Neural cell (in vitro differentiated cells): ENCODE results near the gene NSA2. TPM values are rescaled to one million over a fixed set of nuclear protein-coding genes. Genes with fewer than 3 reads are reported as not detected.

Experiments used
- H2AFZ ChIP-seq: fragments of 200-600, 300-800 bp; sonication (generic), shearing (Covaris generic); 2 replicates; pipeline ENCODE4 v1.6.0; 2014; ENCODE audit warnings: low read depth, mild to moderate bottlenecking, antibody characterized with exemption, low read length, moderate library complexity
- H3F3A ChIP-seq: fragments of 200-600 bp; shearing (Covaris generic); 2 replicates; pipeline ENCODE4 v1.6.1; 2016; ENCODE audit warnings: mild to moderate bottlenecking, moderate library complexity, mixed read lengths, antibody characterized with exemption, low read length; ENCODE audit not compliant: insufficient read depth, poor library complexity, severe bottlenecking
- H3K27ac ChIP-seq: fragments of 200-600, 300-800 bp; sonication (generic), shearing (Covaris generic); 2 replicates; pipeline ENCODE4 v1.5.1; 2014; ENCODE audit warnings: mild to moderate bottlenecking, low read length, moderate library complexity
- H3K27me3 ChIP-seq: fragments of 300-800, 200-600 bp; sonication (generic), shearing (Covaris generic); 2 replicates; pipeline ENCODE4 v1.6.0; 2014; ENCODE audit warnings: mild to moderate bottlenecking, low read depth, low read length, moderate library complexity; ENCODE audit not compliant: insufficient read depth
- H3K36me3 ChIP-seq: fragments of 300-800, 200-600 bp; sonication (generic), shearing (Covaris generic); 2 replicates; pipeline ENCODE4 v1.5.1; 2014; ENCODE audit warnings: mild to moderate bottlenecking, antibody characterized with exemption, low read length, moderate library complexity; ENCODE audit not compliant: insufficient read depth
- H3K4me2 ChIP-seq: fragments of 300-800, 200-600 bp; sonication (generic), shearing (Covaris generic); 2 replicates; pipeline ENCODE4 v1.6.0; 2014; ENCODE audit warnings: mild to moderate bottlenecking, low read length
- H3K4me3 ChIP-seq: fragments of 300-800, 200-600 bp; sonication (generic), shearing (Covaris generic); 2 replicates; pipeline ENCODE4 v1.5.1; 2014; ENCODE audit warnings: mild to moderate bottlenecking, low read length, moderate library complexity
- H3K79me2 ChIP-seq: fragments of 200-600 bp; shearing (Covaris generic); replicated peaks from 2 replicates; pipeline ENCODE4 v1.6.0; 2014; ENCODE audit warnings: mild to moderate bottlenecking, low read length, moderate library complexity; ENCODE audit not compliant: insufficient read depth
- H3K9ac ChIP-seq: fragments of 300-800, 200-600 bp; sonication (generic), shearing (Covaris generic); 2 replicates; pipeline ENCODE4 v1.6.1; 2016; ENCODE audit warnings: mild to moderate bottlenecking, low read length, mixed read lengths
- H3K9me2 ChIP-seq: fragments of 200-600 bp; shearing (Covaris generic); 2 replicates; pipeline ENCODE4 v1.6.1; 2016; ENCODE audit warnings: mild to moderate bottlenecking, low read length, mixed read lengths; ENCODE audit not compliant: insufficient read depth
- H3K9me3 ChIP-seq: fragments of 200-600, 300-800 bp; sonication (generic), shearing (Covaris generic); 2 replicates; pipeline ENCODE4 v1.6.1; 2016; ENCODE audit warnings: mild to moderate bottlenecking, mixed run types, low read length, moderate library complexity, mixed read lengths
- H4K20me1 ChIP-seq: fragments of 200-600 bp; shearing (Covaris generic); 2 replicates; pipeline ENCODE4 v1.6.1; 2016; ENCODE audit warnings: mild to moderate bottlenecking, mixed run types; ENCODE audit not compliant: insufficient read depth
- EP300 ChIP-seq: fragments of 450-650 bp; conservative IDR thresholded peaks from 2 replicates; pipeline ENCODE4 v1.6.1; 2014; ENCODE audit warnings: antibody characterized with exemption, mild to moderate bottlenecking, moderate library complexity; ENCODE audit not compliant: poor library complexity, severe bottlenecking
- EZH2 ChIP-seq: fragments of 200-600, 300-800 bp; shearing (Covaris generic), sonication (generic); IDR thresholded peaks from 2 replicates; pipeline ENCODE4 v1.6.1; 2014; ENCODE audit warnings: antibody characterized with exemption, low read length, borderline replicate concordance, mild to moderate bottlenecking; ENCODE audit not compliant: insufficient read depth, poor library complexity, severe bottlenecking
- MXI1 ChIP-seq: fragments of 450-650 bp; conservative IDR thresholded peaks from 2 replicates; pipeline ENCODE4 v1.6.1; 2014; ENCODE audit warnings: antibody characterized with exemption, mild to moderate bottlenecking; ENCODE audit not compliant: poor library complexity, severe bottlenecking
- POLR2AphosphoS5 ChIP-seq: IDR thresholded peaks from 2 replicates; pipeline ENCODE4 v1.6.1; 2012
- RAD21 ChIP-seq: fragments of 450-650 bp; conservative IDR thresholded peaks from 2 replicates; pipeline ENCODE4 v1.6.1; 2014; ENCODE audit warnings: antibody characterized with exemption, mild to moderate bottlenecking, moderate library complexity
- SMC3 ChIP-seq: fragments of 450-650 bp; conservative IDR thresholded peaks from 2 replicates; pipeline ENCODE4 v1.6.1; 2014; ENCODE audit warnings: antibody characterized with exemption, mild to moderate bottlenecking, moderate library complexity; ENCODE audit not compliant: poor library complexity
- TAF1 ChIP-seq: IDR thresholded peaks from 2 replicates; pipeline ENCODE4 v1.6.1; 2012; ENCODE audit warnings: low read depth
- polyA plus RNA-seq: library from polyadenylated mRNA; depleted of rRNA; stranded (reverse); fragments of >200 nt; gene quantifications from 2 replicates; pipeline ENCODE4 v1.2.3, GENCODE V29; 2014
- TF ChIP-seq, protein P1 (sequence below): IDR thresholded peaks from 2 replicates; pipeline ENCODE4 v1.6.1; 2012; ENCODE audit warnings: borderline replicate concordance
- TF ChIP-seq, protein P2 (sequence below): fragments of 450-650 bp; IDR thresholded peaks from 2 replicates; pipeline ENCODE4 v1.5.1; 2014; ENCODE audit warnings: antibody characterized with exemption, mild to moderate bottlenecking, moderate library complexity; ENCODE audit not compliant: poor library complexity, severe bottlenecking

NSA2 gene
- polyA plus RNA-seq, 1 donor from 2014 or later, result 164 TPM

DNA sequence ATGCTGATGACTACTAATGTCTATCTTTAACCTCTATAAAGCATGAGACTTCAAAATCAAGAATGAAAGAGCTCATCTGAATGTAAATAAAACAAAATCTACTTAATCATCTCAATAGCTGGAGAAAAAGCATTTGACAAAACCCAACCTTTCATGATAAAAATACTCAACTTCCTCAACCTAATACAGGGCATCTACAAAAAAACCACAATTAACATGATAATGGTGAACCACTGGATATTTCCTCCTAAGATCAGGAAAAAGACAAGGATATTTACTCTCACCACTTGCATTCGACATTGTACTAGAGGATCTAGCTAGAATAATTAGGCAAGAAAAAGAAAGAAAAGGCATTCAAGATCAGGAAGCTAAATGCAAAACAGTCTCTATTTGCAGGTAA is 49.8 kb downstream of the NSA2 start:
- no peak overlapping the region for H3K4me3 ChIP-seq
- H3K79me2 ChIP-seq, result no peaks in the 10 kb centered on the region
- no peaks in the 10 kb centered on the region for H3K27me3 ChIP-seq
- H3K27ac ChIP-seq, result no peak overlapping the region
- H2AFZ ChIP-seq, result no peak overlapping the region
- no peaks in the 10 kb centered on the region for H3K9me3 ChIP-seq
- H3K36me3 ChIP-seq, result no peaks in the 10 kb centered on the region
- H3K9ac ChIP-seq, result no peak overlapping the region
- TF ChIP-seq, protein P1, sequence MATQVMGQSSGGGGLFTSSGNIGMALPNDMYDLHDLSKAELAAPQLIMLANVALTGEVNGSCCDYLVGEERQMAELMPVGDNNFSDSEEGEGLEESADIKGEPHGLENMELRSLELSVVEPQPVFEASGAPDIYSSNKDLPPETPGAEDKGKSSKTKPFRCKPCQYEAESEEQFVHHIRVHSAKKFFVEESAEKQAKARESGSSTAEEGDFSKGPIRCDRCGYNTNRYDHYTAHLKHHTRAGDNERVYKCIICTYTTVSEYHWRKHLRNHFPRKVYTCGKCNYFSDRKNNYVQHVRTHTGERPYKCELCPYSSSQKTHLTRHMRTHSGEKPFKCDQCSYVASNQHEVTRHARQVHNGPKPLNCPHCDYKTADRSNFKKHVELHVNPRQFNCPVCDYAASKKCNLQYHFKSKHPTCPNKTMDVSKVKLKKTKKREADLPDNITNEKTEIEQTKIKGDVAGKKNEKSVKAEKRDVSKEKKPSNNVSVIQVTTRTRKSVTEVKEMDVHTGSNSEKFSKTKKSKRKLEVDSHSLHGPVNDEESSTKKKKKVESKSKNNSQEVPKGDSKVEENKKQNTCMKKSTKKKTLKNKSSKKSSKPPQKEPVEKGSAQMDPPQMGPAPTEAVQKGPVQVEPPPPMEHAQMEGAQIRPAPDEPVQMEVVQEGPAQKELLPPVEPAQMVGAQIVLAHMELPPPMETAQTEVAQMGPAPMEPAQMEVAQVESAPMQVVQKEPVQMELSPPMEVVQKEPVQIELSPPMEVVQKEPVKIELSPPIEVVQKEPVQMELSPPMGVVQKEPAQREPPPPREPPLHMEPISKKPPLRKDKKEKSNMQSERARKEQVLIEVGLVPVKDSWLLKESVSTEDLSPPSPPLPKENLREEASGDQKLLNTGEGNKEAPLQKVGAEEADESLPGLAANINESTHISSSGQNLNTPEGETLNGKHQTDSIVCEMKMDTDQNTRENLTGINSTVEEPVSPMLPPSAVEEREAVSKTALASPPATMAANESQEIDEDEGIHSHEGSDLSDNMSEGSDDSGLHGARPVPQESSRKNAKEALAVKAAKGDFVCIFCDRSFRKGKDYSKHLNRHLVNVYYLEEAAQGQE, result no peak
- TF ChIP-seq, protein P2, sequence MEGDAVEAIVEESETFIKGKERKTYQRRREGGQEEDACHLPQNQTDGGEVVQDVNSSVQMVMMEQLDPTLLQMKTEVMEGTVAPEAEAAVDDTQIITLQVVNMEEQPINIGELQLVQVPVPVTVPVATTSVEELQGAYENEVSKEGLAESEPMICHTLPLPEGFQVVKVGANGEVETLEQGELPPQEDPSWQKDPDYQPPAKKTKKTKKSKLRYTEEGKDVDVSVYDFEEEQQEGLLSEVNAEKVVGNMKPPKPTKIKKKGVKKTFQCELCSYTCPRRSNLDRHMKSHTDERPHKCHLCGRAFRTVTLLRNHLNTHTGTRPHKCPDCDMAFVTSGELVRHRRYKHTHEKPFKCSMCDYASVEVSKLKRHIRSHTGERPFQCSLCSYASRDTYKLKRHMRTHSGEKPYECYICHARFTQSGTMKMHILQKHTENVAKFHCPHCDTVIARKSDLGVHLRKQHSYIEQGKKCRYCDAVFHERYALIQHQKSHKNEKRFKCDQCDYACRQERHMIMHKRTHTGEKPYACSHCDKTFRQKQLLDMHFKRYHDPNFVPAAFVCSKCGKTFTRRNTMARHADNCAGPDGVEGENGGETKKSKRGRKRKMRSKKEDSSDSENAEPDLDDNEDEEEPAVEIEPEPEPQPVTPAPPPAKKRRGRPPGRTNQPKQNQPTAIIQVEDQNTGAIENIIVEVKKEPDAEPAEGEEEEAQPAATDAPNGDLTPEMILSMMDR, result no peak
- TF ChIP-seq EP300 (no peak), TAF1 (no peak), POLR2AphosphoS5 (no peak), EZH2 (no peak), MXI1 (no peak), RAD21 (no peak), SMC3 (no peak)
- H4K20me1 ChIP-seq, result no peaks in the 10 kb centered on the region
- no peaks in the 10 kb centered on the region for H3F3A ChIP-seq
- no peak overlapping the region for H3K4me2 ChIP-seq
- H3K9me2 ChIP-seq, result no peaks in the 10 kb centered on the region

- TF ChIP-seq EP300 (no peak), RAD21 (no peak), POLR2AphosphoS5 (no peak), MXI1 (no peak), TAF1 (no peak)
- Histone ChIP-seq H4K20me1 (no peaks in the 10 kb centered on the region), H3K9ac (no peak overlapping the region), H3K4me3 (no peak overlapping the region), H3K27me3 (no peaks in the 10 kb centered on the region), H3K79me2 (no peaks in the 10 kb centered on the region), H3K36me3 (no peaks in the 10 kb centered on the region), H3K9me3 (no peaks in the 10 kb centered on the region), H3K27ac (no peak overlapping the region), H3K9me2 (no peaks in the 10 kb centered on the region), H2AFZ (no peak overlapping the region), H3F3A (no peaks in the 10 kb centered on the region), H3K4me2 (no peak overlapping the region)
Measured at GRCh38 chr5:74822288-74822687, 55.2 kb downstream of the NSA2 start.

DNA sequence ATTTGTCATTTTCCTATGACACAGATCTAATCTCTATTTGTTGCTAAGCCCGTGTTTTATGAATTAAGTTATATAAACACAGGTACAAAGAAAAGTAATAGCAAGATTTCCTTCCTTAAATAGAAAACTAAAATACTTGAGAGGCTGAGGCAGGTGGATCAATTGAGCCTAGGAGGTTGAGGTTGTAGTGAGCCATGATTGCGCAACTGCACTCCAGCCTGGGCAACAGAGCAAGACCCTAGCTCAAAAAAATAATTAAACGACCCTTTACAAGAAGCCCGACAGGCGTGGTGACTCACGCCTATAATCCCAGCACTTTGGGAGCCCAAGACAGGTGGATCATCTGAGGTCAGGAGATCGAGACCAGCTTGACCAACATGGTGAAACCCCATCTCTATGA is 62.4 kb downstream of the NSA2 start:
- Histone ChIP-seq H3K9ac (no peak overlapping the region), H3K9me2 (no peaks in the 10 kb centered on the region), H3K9me3 (no peaks in the 10 kb centered on the region), H3K36me3 (no peaks in the 10 kb centered on the region), H3K4me3 (no peak overlapping the region), H3K27ac (no peak overlapping the region), H4K20me1 (no peaks in the 10 kb centered on the region), H3K4me2 (no peak overlapping the region), H3K79me2 (no peaks in the 10 kb centered on the region), H3F3A (no peaks in the 10 kb centered on the region), H3K27me3 (no peaks in the 10 kb centered on the region), H2AFZ (no peak overlapping the region)
- no peak for TF ChIP-seq MXI1
- no peak for TF ChIP-seq SMC3
- TF ChIP-seq EZH2, result no peak
- TF ChIP-seq POLR2AphosphoS5, result no peak
- no peak for TF ChIP-seq TAF1
- TF ChIP-seq, protein P1, result no peak
- TF ChIP-seq, protein P2, result no peak
- no peak for TF ChIP-seq EP300
- no peak for TF ChIP-seq RAD21
